HG02981 (cell line): Measurements from ENCODE around the gene CBR3.
"Not testable (repeated sequence)": the region's sequence is repeated elsewhere in the genome, so short reads cannot be mapped to it uniquely, and the experiment has no call there.

Experiments
- ATAC-seq: cut with Tn5 transposase; IDR thresholded peaks from one replicate; pipeline ENCODE4 v1.9.1; 2021; ENCODE audit warnings: mild to moderate bottlenecking, moderate library complexity; ENCODE audit not compliant: unreplicated experiment

CBR3 gene

DNA sequence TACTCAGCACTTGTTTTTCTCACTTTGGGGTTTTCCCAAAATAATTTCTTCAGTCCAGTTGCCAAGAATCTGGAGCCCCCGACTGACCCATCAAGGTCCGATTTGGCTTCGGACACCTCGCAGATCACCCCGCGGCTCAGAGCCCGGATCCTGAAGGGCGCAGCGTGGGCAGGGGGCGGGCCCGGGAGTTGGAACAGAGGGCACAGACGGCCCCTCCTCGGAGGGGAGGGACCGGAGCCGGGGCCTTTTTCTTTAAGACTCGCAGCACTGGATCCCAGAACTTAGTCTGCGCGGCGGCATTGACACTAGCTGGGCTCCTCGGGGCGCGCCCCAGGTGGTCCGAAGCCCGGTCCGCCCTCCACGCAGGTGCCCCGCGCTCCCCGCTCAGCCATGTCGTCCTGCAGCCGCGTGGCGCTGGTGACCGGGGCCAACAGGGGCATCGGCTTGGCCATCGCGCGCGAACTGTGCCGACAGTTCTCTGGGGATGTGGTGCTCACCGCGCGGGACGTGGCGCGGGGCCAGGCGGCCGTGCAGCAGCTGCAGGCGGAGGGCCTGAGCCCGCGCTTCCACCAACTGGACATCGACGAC is at the start of gene CBR3:
Gene CBR3 (plus strand): TSS at position 277 of the 588 bp plus-strand sequence. CDS start 114 bp downstream, at position 391.
- no peak for ATAC-seq

- no peak for ATAC-seq
Observed at GRCh38 chr21:36087362-36088138, 47.3 kb upstream of the CBR3 start.

DNA sequence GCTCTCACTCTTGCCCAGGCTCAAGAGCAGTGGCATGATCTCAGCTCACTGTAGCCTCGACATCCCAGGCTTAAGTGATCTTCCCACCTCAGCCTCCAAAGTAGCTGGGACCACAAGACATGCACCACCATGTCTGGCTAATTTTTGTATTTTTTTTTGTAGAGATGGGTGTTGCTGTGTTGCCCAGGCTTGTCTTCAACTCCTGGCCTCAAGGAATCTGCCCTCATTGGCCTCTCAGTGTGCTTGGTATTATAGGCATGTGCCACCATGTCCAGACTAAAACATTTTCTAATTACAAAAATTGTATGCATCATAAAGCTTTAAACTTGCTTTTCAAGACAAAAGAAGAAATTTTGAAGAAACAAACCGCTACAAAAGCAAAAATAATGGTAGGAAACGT is 44.9 kb upstream of the CBR3 start:
- no peak for ATAC-seq

GRCh38 chr21:36092681-36093080 is 42.2 kb upstream of the CBR3 start:
- no peak for ATAC-seq

DNA sequence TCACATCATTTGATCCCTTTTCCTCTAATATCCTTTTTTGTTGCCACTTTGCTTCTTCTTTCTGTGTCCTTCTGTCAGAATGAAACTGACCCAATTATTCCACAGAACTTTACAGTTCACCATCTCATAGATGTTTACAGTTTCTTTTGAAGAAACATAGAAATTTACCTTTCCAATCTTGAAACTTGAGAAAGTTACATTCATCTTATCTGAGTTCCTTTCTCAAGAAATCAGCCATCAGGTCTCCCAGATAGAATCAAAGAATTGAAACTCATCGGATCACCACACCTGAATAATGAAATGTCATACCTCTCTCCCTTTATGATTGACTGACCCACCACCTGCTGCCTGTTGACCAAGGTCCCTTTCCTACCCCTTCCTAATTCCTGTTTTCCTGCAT is 41.4 kb upstream of the CBR3 start:
- no peak for ATAC-seq

DNA sequence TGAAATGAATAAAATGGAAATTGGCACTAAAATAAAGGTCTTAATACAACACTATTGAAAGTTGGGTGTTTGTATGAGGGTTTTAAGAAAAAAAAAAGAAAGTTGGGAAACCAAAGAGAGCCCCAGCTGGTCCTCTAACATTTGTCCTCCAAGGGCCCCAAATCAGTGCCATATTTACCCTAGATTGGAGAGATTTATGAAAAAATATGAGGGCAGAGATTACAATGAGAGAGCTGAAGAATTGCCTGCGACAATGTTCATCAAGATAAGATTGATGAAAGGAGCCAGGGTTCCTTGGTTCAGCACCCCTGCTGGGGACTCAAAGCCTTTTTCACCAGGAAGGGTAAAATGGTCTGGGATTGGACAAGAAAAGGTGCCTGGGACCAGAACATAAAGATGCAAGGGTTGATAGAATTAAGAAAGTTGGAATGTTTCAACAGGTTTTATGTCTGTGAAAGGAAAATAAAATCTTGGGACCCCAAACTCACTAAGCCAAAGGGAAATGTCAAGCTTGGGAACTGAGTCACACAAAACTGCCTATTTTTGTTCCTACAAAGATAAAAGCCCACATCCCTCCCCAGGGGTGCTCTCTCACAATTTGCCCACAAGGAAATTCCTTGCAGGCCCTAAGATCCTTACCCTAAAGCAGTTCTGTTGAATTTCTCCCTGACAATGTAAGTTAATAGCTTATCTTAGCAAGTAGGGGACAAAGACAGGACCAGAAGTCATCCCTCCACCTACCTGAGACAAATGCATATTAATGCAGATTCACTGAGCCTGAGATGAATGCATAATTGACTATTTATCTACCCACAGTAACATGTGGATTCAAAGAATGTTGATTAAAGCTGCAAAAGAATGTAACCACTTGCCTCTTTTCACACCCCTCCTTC is 38.2 kb upstream of the CBR3 start:
- no peak for ATAC-seq

DNA sequence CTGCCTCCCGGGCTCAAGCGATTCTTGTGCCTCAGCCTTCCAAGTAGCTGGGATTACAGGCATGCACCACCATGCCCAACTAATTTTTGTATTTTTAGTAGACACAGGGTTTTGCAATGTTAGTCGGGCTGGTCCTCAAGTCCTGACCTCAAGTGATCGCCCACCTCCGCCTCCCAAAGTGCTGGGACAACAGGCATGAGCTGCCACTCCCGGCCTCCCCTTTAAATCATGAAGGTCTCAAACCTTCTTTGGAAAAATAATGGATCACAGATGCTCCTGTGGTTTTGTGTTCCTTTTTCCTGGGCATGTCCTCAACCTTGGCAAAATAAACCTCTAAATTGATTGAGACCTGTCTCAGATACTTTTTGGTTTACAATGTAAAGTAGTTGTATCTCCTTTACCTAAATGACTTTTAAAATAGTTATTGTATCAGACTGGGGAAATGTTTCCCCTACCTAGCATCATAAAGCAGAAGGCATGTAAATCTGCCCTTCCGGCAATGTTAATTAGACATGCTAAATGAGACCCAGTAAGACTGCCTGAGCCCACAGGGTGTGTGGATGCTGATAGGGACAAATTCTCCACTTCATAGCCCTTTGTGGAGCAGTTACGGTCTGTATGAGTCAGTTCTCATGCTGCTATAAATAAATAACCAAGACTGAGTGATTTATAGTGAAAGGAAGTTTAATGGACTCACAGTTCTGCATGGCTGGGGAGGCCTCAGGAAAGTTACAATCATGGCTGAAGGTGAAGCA is 37.3 kb upstream of the CBR3 start:
- ATAC-seq: peak; percentile 69

DNA sequence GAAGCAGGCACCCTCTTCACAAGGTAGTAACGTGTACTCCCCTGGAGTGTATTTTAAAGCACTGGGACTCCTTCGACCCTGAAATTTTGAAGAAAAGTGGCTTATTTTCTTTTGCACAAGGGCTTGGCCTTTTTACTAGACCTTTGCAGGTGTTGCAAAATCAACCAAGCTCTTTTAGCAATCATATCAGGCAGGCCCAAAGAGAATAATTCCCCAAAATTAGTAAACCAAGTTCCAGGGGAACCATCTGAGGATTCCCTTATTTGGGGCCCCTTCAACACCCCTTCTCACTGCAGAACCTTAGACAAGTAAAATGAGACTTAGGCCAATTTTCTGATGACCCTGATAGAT is 36.7 kb upstream of the CBR3 start:
- ATAC-seq: no peak

DNA sequence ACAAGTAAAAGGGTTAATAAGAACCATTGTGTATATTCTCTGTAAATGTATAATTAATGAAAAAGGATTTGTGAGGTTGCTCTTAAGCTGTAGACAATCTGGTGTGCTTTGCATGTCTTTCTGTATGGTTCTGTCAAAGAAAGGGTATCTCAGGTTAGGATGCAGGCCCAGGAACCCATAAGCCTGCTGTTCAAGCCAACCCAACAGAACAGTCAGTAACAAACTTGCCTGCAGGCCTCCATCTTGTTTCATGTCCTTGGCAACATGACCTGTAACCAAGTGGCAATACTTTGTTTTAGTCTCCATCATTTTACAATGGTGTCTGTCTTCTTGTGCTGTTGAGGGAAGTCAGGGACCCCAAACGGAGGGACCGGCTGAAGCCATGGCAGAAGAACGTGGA is 35.9 kb upstream of the CBR3 start:
- no peak for ATAC-seq

GRCh38 chr21:36099695-36100211 is 35.1 kb upstream of the CBR3 start:
- ATAC-seq: not testable (repeated sequence)

- no peak for ATAC-seq
Observed at GRCh38 chr21:36100971-36101641, 33.8 kb upstream of the CBR3 start.

DNA sequence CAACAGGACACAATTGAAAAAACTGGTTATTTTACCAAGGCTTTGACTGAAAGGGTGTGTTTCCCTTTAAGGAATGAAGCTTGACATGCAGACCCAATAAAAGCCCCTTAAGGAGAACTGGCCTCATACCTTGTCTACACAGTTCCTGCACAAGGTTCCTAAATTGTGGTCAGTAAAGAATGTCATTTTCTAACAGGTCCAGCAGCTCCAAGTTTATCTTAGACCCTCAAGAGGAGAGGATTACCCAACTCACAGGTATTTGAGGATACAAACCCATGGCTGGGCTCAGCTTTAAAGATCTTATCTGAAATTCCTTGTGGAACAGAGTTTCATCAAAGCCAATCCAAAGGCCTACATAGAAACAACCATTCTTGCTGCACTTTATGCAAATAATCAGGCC is 31.4 kb upstream of the CBR3 start:
- no peak for ATAC-seq

GRCh38 chr21:36104317-36105300 is 30.3 kb upstream of the CBR3 start:
- ATAC-seq: no peak

- no peak for ATAC-seq
Observed at GRCh38 chr21:36105327-36105842, 29.5 kb upstream of the CBR3 start.

- no peak for ATAC-seq
Observed at GRCh38 chr21:36109868-36110267, 25.0 kb upstream of the CBR3 start.

GRCh38 chr21:36111238-36111637 is 23.6 kb upstream of the CBR3 start:
- ATAC-seq: no peak

DNA sequence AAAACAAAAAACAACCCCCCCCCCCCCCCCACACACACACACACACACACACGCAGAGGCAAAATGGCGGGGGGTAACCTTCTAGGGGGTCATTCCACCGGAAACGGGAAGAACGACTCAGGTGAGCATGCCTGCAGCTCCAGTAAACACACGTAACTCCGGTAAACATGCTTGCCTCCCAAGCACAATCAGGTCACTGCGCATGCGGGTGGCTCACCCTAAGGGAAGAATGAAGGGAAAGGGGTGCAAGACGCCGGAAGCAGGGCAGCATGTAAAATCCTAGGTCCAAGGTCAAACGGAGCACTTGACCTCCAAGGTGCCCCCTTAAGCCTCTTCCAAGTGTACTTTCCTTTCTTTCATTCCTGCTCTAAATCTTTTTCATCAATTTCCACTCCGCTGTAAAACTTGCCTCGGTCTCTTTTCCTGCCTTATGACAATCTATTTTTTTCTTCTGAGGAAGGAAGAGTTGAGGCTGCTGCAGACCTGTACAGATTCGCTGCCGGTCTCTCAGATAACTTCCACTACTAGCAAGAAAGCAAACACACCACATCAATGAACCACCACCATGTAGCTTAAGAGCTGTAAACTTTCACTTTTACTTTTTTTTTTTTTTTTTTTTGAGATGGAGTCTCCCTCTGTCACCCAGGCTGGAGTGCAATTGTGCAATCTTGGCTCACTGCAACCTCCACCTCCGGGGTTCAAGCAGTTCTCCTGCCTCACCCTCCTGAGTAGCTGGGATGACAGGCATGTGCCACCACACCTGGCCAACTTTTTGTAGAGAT is 21.0 kb upstream of the CBR3 start:
- no peak for ATAC-seq

DNA sequence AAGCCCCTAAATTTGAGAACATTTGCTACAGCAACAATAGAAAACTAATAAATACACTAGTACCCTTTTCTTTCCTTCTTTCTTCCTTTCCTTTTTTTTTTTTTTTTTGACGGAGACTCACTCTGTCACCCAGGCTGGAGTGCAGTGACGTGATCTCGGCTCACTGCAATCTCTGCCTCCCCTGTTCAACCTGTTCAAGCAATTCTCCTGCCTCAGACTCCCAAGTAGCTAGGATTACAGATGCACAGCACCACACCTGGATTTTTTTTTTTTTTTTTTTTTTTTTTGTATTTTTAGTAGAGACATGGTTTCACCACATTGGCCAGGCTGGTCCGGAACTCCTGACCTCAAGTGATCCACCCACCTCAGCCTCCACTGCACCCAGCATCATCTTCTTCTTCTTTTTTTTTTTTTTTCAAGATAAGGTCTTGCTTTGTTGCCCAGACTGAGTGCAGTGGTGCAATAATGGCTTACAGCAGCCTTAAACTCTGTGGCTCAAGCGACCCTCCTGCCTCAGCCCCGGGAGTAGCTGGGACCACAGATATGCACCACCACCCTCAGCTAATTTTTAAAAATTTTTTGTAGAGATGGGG is 19.6 kb upstream of the CBR3 start:
- ATAC-seq: no peak
